K562 (cell line): ENCODE data around the gene DGLUCY. TPM values are rescaled to one million over a fixed set of nuclear protein-coding genes. Genes with fewer than 3 reads are reported as not detected.

Experiments used
- CEBPG ChIP-seq, 3 experiments: fragments of 200-800 bp in 1 of 3; sonication (Bioruptor generic) in 1 of 3; sonication (generic) in 1 of 3; formaldehyde crosslinking in 1 of 3; IDR thresholded peaks in 2 of 3; conservative IDR thresholded peaks in 1 of 3; 2 replicates each; pipeline versions ENCODE4 v1.6.1 to v1.8.0; 2016 to 2022; ENCODE audit warnings: missing compliant biosample characterization in 2 of 3, missing genetic modification characterization in 2 of 3, mild to moderate bottlenecking in 1 of 3, missing genetic modification reagents in 1 of 3
- E2F8 ChIP-seq: fragments of 450-650 bp; IDR thresholded peaks from 2 replicates; pipeline ENCODE4 v1.7.1; 2018; ENCODE audit warnings: mild to moderate bottlenecking, low read depth; ENCODE audit not compliant: partially characterized antibody
- E4F1 ChIP-seq: fragments of 250-450 bp; sonication (Bioruptor Pico); IDR thresholded peaks from 2 replicates; pipeline ENCODE4 v1.5.0; 2021; ENCODE audit warnings: mild to moderate bottlenecking, borderline replicate concordance
- EGR1 ChIP-seq: fragments of 450-650 bp; conservative IDR thresholded peaks from 2 replicates; pipeline ENCODE4 v1.6.1; 2017; ENCODE audit warnings: mild to moderate bottlenecking
- EP400 ChIP-seq: fragments of 450-650 bp; IDR thresholded peaks from 2 replicates; pipeline ENCODE4 v1.6.1; 2017; ENCODE audit warnings: antibody characterized with exemption, mild to moderate bottlenecking, moderate library complexity
- ETV5 ChIP-seq: sonication (generic); formaldehyde crosslinking; IDR thresholded peaks from 2 replicates; pipeline ENCODE4 v1.4.0; 2020; ENCODE audit warnings: low read depth, mild to moderate bottlenecking, missing genetic modification reagents
- FOXK2 ChIP-seq, 2 experiments: fragments of 450-650 bp; IDR thresholded peaks in 1 of 2; conservative IDR thresholded peaks in 1 of 2; 2 replicates each; pipeline ENCODE4 v1.6.1; 2016; ENCODE audit warnings: low read depth in 2 of 2, mild to moderate bottlenecking in 1 of 2
- PML ChIP-seq: IDR thresholded peaks from 2 replicates; pipeline ENCODE4 v1.6.1; 2012; ENCODE audit warnings: low read length, inconsistent platforms
- POLR2G ChIP-seq: fragments of 200-400 bp; formaldehyde crosslinking; IDR thresholded peaks from 2 replicates; pipeline ENCODE4 v1.6.1; 2017; ENCODE audit warnings: low read depth, mild to moderate bottlenecking, antibody characterized with exemption, low read length, moderate library complexity
- POLR2H ChIP-seq: IDR thresholded peaks from 2 replicates; pipeline ENCODE4 v1.6.1; 2016; ENCODE audit warnings: missing genetic modification characterization, low read depth, mild to moderate bottlenecking, control low read depth, missing compliant biosample characterization, moderate library complexity
- THRAP3 ChIP-seq: fragments of 450-650 bp; IDR thresholded peaks from 2 replicates; pipeline ENCODE4 v1.6.1; 2016; ENCODE audit warnings: mild to moderate bottlenecking, inconsistent platforms, borderline replicate concordance
- VEZF1 ChIP-seq: fragments of 200-800 bp; sonication (Bioruptor generic); IDR thresholded peaks from 2 replicates; pipeline ENCODE4 v1.6.1; 2017; ENCODE audit warnings: missing genetic modification characterization, missing compliant biosample characterization
- XRCC3 ChIP-seq: fragments of 450-650 bp; IDR thresholded peaks from 2 replicates; pipeline ENCODE4 v1.6.1; 2017; ENCODE audit warnings: mild to moderate bottlenecking, moderate library complexity
- ZBTB33 ChIP-seq: sonication (generic); formaldehyde crosslinking; IDR thresholded peaks from 2 replicates; pipeline ENCODE4 v1.8.1; 2023; ENCODE audit warnings: mild to moderate bottlenecking, missing genetic modification reagents
- ZKSCAN3 ChIP-seq: fragments of 250-450 bp; sonication (Bioruptor Pico); IDR thresholded peaks from 2 replicates; pipeline ENCODE4 v1.4.0; 2020
- ZNF174 ChIP-seq: fragments of 250-450 bp; sonication (Bioruptor Pico); IDR thresholded peaks from 2 replicates; pipeline ENCODE4 v1.4.0; 2020; ENCODE audit warnings: mild to moderate bottlenecking
- ZNF699 ChIP-seq: fragments of 250-450 bp; sonication (Bioruptor Pico); IDR thresholded peaks from 2 replicates; pipeline ENCODE4 v1.8.0; 2021; ENCODE audit warnings: mild to moderate bottlenecking, moderate library complexity; ENCODE audit not compliant: insufficient replicate concordance
- ZNF764 ChIP-seq: fragments of 250-450 bp; sonication (Bioruptor Pico); IDR thresholded peaks from 2 replicates; pipeline ENCODE4 v1.4.0; 2020; ENCODE audit warnings: low read depth, mild to moderate bottlenecking, moderate library complexity
- polyA plus RNA-seq, 8 experiments: library from polyadenylated mRNA; depleted of rRNA in 4 of 8; stranded (reverse) in 5 of 8; unstranded in 3 of 8; fragments of >200 nt; fragmentation: Nextera tagmentation in 2 of 8; fragmentation: Illumina TruSeq in 1 of 8; extraction: Ambion mirVana in 2 of 8; extraction: Trizol in 1 of 8; gene quantifications; 2 replicates each; pipeline versions ENCODE4 v1.2.1 to v1.2.3, GENCODE V29; 2011 to 2014; ENCODE audit warnings: inconsistent platforms in 1 of 8, missing spikeins in 1 of 8
- total RNA-seq, 7 experiments: library from RNA; depleted of rRNA in 6 of 7; stranded (reverse); fragments of >200 nt in 6 of 7; fragmentation: Illumina TruSeq in 2 of 7; extraction: Trizol in 2 of 7; gene quantifications; 2 replicates each; pipeline versions ENCODE4 v1.2.1 to v1.2.3, GENCODE V29; 2011 to 2021; ENCODE audit warnings: low replicate concordance in 1 of 7

Gene DGLUCY
- total and polyA plus RNA-seq, 9 of the 15 experiments (the other 6 are each of a cell fraction or from before 2014, with no cell fraction given), result 9.9 to 28.4 (median 21.0) TPM

GRCh38 chr14:91202234-91202974 is 88.5 kb downstream of the DGLUCY start (continued):
- 0 out of 2 replicates have a peak, but pooled peaks have one; percentile 17 for TF ChIP-seq POLR2G
- TF ChIP-seq FOXK2 (conservative IDR thresholded peaks at IDR 0.05 in 1 of 2, IDR thresholded peaks at IDR 0.05 in 1 of 2; ENCODE audit: low read depth in 2 of 2), result peak; percentile 53 to 82
- no peak for TF ChIP-seq ZNF699
- no peak for TF ChIP-seq E2F8
- TF ChIP-seq PML, result peak; percentile 31; the same call in 1 of the 2 replicates
- TF ChIP-seq E4F1 (CRISPR knock-in tag), result no peak
- 0 out of 2 replicates have a peak, but pooled peaks have one; percentile 51 for TF ChIP-seq POLR2H (tag)
- TF ChIP-seq VEZF1 (CRISPR knock-in tag), result peak; percentile 22; the same call in 1 of the 2 replicates
- peak; percentile 100 for TF ChIP-seq ETV5
- TF ChIP-seq ZNF764 (CRISPR knock-in tag), result no peak
- TF ChIP-seq ZBTB33, result peak; percentile 22; the same call in 1 of the 2 replicates
- no peak for TF ChIP-seq XRCC3
- TF ChIP-seq ZKSCAN3 (CRISPR knock-in tag), result no peak
- TF ChIP-seq EGR1, result peak; percentile 74
- no peak for TF ChIP-seq CEBPG (CRISPR knock-in tag; IDR thresholded peaks at IDR 0.05)
- no peak for TF ChIP-seq CEBPG (tag; conservative IDR thresholded peaks at IDR 0.05 in 1 of 2, IDR thresholded peaks at IDR 0.05 in 1 of 2)
- TF ChIP-seq THRAP3, result no peak
- no peak for TF ChIP-seq ZNF174 (CRISPR knock-in tag)
- peak; percentile 54 for TF ChIP-seq EP400
